NCI-H748 (cell line): ENCODE results near the gene MOXD1.
"Not testable (repeated sequence)": the region's sequence is repeated elsewhere in the genome, so short reads cannot be mapped to it uniquely, and the experiment has no call there.

Experiments
- DNase-seq: peaks from one replicate; lab custom pipeline; 2025; ENCODE audit not compliant: unreplicated experiment; lab: John Stamatoyannopoulos, UW

MOXD1 gene

DNA sequence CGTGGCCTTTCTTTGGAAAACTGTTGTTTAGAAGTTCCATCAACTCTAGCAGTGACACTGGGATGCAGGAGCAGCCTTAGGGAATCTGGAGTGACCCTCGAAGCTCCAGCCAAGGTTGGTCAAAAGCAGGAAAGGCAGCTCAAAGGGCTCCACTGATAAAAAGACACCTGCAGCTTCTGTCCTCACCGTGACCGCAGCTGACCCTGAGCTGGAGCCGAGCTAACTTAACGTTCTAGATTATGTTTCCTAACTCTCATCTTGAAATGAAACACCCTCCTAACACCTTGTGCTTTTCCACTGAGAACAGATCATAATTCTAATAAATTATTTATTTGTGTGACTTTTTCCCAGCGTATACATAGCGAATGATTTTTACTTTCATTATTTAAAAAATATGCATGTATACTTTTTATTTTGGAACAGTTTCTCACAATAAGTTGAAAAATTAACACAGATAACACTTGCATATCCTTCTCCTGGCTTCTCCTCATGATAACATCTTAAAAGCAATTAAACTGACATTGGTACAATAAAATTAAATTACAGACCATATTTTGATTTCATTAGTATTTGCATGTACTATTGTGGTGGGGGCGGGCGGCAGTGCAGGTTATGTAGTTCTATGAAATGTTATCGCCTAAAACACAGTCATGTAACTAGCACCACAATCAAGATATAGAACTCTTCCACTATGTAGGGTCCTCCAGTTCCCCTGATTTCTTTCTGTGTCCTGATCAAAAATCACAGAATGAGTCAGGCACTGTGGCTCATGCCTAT is 116.1 kb downstream of the MOXD1 start:
- no peak for DNase-seq

DNA sequence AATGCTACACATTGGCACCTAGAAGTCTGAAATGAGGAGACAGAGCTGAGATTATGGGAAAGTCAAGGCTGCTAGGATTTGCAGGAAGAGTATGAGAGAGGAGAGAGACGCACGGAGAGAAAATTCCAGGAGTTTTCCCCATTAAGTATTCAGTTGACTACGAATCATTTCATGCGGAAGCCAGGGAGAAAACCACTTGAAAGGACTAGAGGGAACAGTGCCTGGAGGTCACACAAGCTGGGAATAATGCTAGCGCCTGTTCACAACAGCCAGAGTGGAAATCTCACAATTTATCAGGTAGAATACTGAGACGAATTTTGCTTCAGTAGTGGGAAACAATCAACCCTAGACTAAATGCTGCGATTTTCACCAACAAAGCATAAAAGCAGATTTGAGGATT is 118.6 kb downstream of the MOXD1 start:
- DNase-seq = no peak

DNA sequence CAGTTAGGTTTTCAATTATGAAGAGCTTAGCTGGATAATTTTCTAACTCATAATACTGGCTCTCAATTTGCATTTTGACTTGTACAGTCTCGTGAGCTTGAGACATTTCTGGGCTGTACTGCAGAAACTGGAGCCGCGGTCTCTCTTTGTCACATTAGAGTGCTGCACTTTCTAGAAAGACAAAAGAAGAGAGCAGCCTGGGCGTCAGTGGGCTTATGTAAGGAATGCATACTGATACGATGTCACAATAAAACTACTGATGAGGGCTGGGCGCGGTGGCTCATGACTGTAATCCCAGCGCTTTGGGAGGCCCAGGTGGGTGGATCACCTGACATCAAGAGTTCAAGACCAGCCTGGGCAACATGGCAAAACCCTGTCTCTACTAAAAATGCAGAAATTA is 120.8 kb downstream of the MOXD1 start:
- DNase-seq = no peak

DNA sequence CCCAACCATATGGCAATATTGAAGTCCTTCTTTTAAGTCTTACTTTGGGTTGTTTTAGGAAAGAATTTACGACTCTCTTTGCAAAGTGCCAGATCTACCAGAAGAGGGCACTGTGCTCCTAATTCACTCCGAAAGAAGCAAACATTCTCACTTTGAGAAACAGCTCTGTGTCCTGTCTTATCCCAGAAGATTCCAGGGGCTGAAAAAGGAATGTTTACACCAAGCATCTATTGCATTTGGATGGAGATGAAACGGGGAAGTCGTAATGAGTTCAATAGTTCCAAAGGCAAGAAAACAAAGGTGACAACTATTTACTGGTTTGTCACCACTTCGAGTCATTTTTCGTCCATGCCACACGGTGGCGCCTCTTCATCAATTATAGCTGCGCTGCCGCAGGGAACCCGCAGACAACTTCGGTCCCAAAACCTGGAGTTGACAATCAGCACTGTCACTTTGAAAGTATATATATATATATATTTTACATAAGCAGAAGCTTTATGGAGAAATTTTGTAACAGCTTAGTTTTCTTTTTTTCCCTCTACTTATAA is 121.6 kb downstream of the MOXD1 start:
- peak; percentile 79 for DNase-seq

- no peak for DNase-seq
Observed at GRCh38 chr6:132275066-132275970, 126.0 kb downstream of the MOXD1 start.

DNA sequence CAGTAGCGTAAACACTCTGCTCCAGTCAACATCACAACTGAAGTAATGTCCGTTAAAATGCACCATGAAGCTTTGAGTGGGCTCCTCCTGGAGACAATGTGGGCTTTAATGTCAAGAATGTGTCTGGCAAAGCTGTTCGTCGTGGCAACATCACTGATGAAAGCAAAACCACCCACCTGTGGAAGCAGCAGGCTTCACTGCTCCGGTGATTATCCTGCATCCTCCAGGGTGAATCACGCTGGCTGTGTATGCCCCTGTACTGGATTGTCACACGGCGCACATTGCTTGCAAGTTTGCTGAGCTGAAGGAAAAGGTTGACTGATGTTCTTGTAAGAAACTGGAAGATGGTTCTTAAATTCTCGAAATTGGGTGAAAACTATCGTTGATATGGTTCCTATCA is 128.5 kb downstream of the MOXD1 start:
- DNase-seq = no peak

GRCh38 chr6:132270726-132271402 is 130.4 kb downstream of the MOXD1 start:
- peak; percentile 82 for DNase-seq

DNA sequence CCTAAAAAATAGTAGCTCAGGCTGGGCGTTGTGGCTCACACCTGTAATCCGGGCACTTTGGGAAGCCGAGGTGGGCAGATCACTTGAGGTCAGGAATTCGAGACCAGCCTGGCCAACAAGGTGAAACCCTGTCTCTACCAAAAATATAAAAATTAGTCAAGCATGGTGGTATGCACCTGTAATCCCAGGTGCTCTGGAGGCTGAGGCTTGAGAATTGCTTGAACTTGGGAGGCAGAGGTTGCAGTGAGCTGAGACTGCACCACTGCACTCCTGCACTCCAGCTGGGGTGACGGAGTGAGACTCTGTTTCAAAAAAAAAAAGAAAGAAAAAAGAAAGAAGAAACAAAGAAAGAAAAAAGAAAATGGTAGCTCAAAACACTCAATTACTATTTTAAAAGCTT is 132.6 kb downstream of the MOXD1 start:
- not testable (repeated sequence) for DNase-seq

- no peak for DNase-seq
Observed at GRCh38 chr6:132268209-132268608, 133.1 kb downstream of the MOXD1 start.

- no peak for DNase-seq
Observed at GRCh38 chr6:132265451-132266097, 135.7 kb downstream of the MOXD1 start.

DNA sequence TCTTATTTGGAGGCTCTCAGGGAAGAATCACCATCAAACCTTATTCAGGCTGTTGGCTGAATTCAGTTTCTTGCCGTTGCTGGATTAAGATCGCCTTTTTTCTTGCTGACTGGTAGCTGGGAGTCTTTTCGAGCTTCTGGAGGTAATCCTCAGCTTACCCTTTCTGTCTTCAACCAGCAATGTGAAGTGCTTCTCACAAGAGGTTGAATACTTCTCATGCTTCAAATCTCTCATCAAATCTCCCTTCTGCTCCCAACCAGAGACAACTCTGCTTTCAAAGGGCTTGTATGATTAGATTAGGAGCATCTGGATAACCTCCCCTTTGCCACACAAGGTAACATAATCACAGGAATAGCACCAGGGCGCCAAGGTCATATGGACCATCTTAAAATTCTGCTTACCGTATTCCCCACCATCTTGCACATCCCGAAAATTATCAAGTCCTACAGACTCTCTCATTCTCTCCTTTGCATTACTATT is 137.2 kb downstream of the MOXD1 start:
- no peak for DNase-seq

GRCh38 chr6:132261354-132261753 is 139.9 kb downstream of the MOXD1 start:
- no peak for DNase-seq

DNA sequence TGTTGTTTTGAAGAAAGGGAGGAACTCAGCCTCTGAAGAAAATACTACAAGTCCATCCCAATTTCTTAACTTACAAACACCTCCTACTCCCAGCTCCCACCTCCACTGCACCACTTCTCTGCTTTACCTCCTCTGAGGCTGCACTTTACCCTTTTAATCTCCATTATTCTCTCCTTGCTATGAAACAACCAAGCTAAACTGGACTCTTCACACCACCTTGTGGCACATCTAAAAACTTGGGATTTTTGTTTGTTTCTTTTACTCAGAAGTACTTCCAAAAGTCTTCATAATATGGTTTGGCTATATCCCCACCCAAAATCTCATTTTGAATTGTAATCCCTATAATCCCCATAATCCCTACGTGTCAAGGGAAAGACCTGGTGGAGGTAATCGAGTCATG is 142.2 kb downstream of the MOXD1 start:
- DNase-seq = no peak

DNA sequence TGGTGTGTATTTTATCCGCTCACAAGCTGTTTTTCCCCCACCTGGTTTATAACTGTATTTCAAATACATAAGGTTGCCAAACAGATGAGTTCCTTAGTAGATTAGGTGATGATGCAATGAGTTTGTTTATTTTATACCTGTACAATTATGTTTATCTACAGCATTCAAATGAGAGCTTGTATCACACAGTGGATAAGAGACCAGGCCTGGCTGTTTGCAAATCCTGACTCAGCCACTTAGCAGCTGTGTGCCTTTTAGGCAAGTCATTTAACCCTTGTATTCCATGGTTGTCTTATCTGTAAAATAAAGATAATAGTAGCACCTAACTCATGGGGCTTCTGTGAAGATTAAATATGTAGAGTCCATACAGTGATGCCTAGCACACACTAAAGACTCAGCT is 143.7 kb downstream of the MOXD1 start:
- DNase-seq = no peak

GRCh38 chr6:132256457-132256856 is 144.8 kb downstream of the MOXD1 start:
- no peak for DNase-seq

DNA sequence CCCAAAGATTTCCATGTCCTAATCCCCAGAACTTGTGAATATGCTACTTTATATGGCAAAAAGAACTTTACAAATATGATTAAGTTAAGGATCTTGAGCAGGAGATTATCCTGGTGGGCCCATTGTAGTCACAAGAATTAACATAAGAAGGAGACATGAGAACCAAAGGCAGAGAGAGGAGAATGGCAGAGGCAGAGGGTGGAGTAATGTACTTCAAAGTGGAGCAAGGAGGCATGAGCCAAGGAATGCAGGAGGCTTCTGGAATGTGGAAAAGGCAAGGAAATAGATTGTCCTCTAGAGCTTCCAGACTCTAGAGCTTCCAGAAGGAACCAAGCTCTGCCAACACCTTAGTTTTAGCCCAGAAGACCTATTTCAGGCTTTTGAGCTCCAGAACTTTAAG is 147.4 kb downstream of the MOXD1 start:
- DNase-seq = no peak

GRCh38 chr6:132253211-132253610 is 148.1 kb downstream of the MOXD1 start:
- DNase-seq = no peak

- no peak for DNase-seq
Observed at GRCh38 chr6:132252113-132252512, 149.2 kb downstream of the MOXD1 start.

GRCh38 chr6:132251711-132252110 is 149.6 kb downstream of the MOXD1 start:
- DNase-seq = no peak

- peak; percentile 14 for DNase-seq
Observed at GRCh38 chr6:132247381-132248159, 153.7 kb downstream of the MOXD1 start.
